Heart right ventricle (tissue), 16 donors: Measurements from ENCODE around the gene OSBPL3. TPM values are rescaled to one million over a fixed set of nuclear protein-coding genes. Genes with fewer than 3 reads are reported as not detected.

Source experiments
- ATAC-seq, 8 donors: fragments of 200-7000 bp; cut with Tn5 transposase; one replicate each; pipeline ENCODE4 v1.9.1; 2020; ENCODE audit warnings: mild to moderate bottlenecking in 8 of 8, moderate library complexity in 8 of 8, moderate number of reproducible peaks in 1 of 8
- DNase-seq, 2 donors: peaks; one replicate each; pipeline ENCODE4 v3.0.0-alpha.2; 2020
- H3K27ac ChIP-seq, 10 donors: fragments of 200-600 bp; sonication (generic) in 2 of 10; one replicate each; pipeline versions ENCODE4 v1.5.0 to v1.8.0; 2020 to 2022; ENCODE audit warnings: mild to moderate bottlenecking in 3 of 10
- H3K27me3 ChIP-seq, 7 donors: fragments of 200-600 bp; one replicate each; pipeline ENCODE4 v1.8.0; 2021 to 2022; ENCODE audit warnings: mild to moderate bottlenecking in 2 of 7
- H3K36me3 ChIP-seq, 9 donors: fragments of 200-600 bp; sonication (generic) in 1 of 9; one replicate each; pipeline versions ENCODE4 v1.5.0 to v1.8.0; 2020 to 2022; ENCODE audit warnings: mild to moderate bottlenecking in 2 of 9
- H3K4me1 ChIP-seq, 9 donors: fragments of 200-600 bp; sonication (generic) in 1 of 9; one replicate each; pipeline versions ENCODE4 v1.5.0 to v1.8.0; 2020 to 2022; ENCODE audit warnings: mild to moderate bottlenecking in 4 of 9
- H3K4me3 ChIP-seq, 10 donors: fragments of 200-600 bp; sonication (generic) in 2 of 10; one replicate each; pipeline versions ENCODE4 v1.5.0 to v1.8.0; 2020 to 2022; ENCODE audit warnings: mild to moderate bottlenecking in 7 of 10, moderate library complexity in 2 of 10
- H3K9me3 ChIP-seq, 11 donors: fragments of 200-600 bp in 10 of 11; sonication (generic) in 2 of 11; one replicate each; pipeline versions ENCODE4 v1.5.0 to v1.8.0; 2013 to 2022; ENCODE audit warnings: mild to moderate bottlenecking in 2 of 11, control low read depth in 1 of 11, moderate library complexity in 1 of 11
- CTCF ChIP-seq, 9 donors: fragments of 200-600 bp; sonication (generic) in 2 of 9; IDR thresholded peaks; one replicate each; pipeline versions ENCODE4 v1.5.0 to v1.8.0; 2021 to 2022; ENCODE audit warnings: antibody characterized with exemption in 9 of 9, mild to moderate bottlenecking in 5 of 9, moderate library complexity in 1 of 9
- whole genome bisulfite sequencing, 2 donors: extraction: QIAGEN DNeasy Blood & Tissue Kit; methylation state at CpG; one replicate each; pipeline ENCODE4 v1.1.7; 2013; ENCODE audit warnings: inconsistent platforms in 1 of 2; 5-methylcytosine and 5-hydroxymethylcytosine counted together
- intact Hi-C, 10 donors: fragments of 100-400 bp; cut with DNase I; formaldehyde crosslinking; loops; one replicate each; pipeline versions ENCODE4 v1.11.1 to v1.14.2; 2022
- polyA plus RNA-seq, 2 donors: library from polyadenylated mRNA; stranded (reverse); fragments of 200-250 nt; gene quantifications; one replicate each; pipeline ENCODE4 v1.2.3, GENCODE V29; 2013
- total RNA-seq, 10 donors: library from RNA; stranded (reverse); fragmentation: NEBNext Ultra II Directional in 3 of 10; extraction: Animal tissue kit (Norgen Biotek cat#: 25700) in 3 of 10; gene quantifications; one replicate each; pipeline versions ENCODE4 v1.2.1 to v1.2.4, GENCODE V29; 2021 to 2023
- donor health status: Arrhythmogenic right ventricular cardiomyopathy.
- donor health status: ischemic (EF 13 %, LVEDD 7.1; RV severe dilation, severe dysfunction).
- donor health status: healthy with polysubstance abuse.
- donor health status: DM: no; HTN: yes; CAD: no.
- donor health status: DM: no; HTN: no; CAD: no.
- donor health status: ischemic (EF 25% LVEDD 6.9; RV normal size, moderate dysfunction).
- donor health status: ischemic (EF 25% LVEDD 5.7; RV mildly dilated, moderate dysfunction).
- donor health status: healthy.
- donor health status: DM: yes; HTN: yes; CAD: no.
- donor health status: Ischemic cardiomyopathy.
- donor health status: ischemic (EF 35%, LVEDD 5.7; RV mildly dilated, moderate dysfunction).
- donor health status: nonischemic (EF 11% LVEDD 7.7; RV severe dilation, severe dysfunction).
- donor health status: DM: yes; HTN: yes; CAD: no.
- donor health status: PGD.
- donor health status: ischemic (EF 29% LVEDD 5.4; RV normal size, mild dysfunction).
- donor health status: nonischemic (EF 23%, LVEDD 6.1; RV moderate dilation, normal function).

Gene OSBPL3
- total and polyA plus RNA-seq, 12 donors: 1.2 to 10.6 (median 3.5) TPM

GRCh38 chr7:24816868-24817267, 163.1 kb downstream of the OSBPL3 start:
- DNase-seq (no peak), ATAC-seq (no peak)
- H3K4me1 ChIP-seq: peaks cover 0 to 21% (median 9%) of the 10 kb centered on the region in 9 donors
- 92 to 96% methylated on average over 3 of the region's 3 CpGs for WGBS, 2 donors
- TF ChIP-seq CTCF (IDR thresholded peaks at IDR 0.05): no peak
- H3K36me3 ChIP-seq: peaks cover 0 to 43% (median 0%) of the 10 kb centered on the region in 9 donors
- no peak overlapping the region for H3K4me3 ChIP-seq
- no peaks in the 10 kb centered on the region for H3K9me3 ChIP-seq
- H3K27ac ChIP-seq: no peak overlapping the region
- intact Hi-C loops: loop anchor here in 4 of 10 donors (2.0 to 10.0 kb wide), 5 partner anchors 158 to 278 kb away; no protein-coding TSS in a partner anchor
- no peaks in the 10 kb centered on the region for H3K27me3 ChIP-seq

- ATAC-seq (peak in 7 of 8 donors; percentile 74 to 85 (median 83)), DNase-seq (peak; percentile 33 to 34)
- Histone ChIP-seq H3K4me1 (no peaks in the 10 kb centered on the region), H3K36me3 (peaks cover 0 to 61% (median 0%) of the 10 kb centered on the region in 9 donors), H3K27ac (no peak overlapping the region), H3K27me3 (no peaks in the 10 kb centered on the region), H3K4me3 (no peak overlapping the region), H3K9me3 (no peaks in the 10 kb centered on the region)
- TF ChIP-seq CTCF (IDR thresholded peaks at IDR 0.05): peak; percentile 82 to 93 (median 92)
- WGBS, 2 donors: 59 to 68% methylated on average over 4 of the region's 4 CpGs
- intact Hi-C loops: loop anchor here in 8 of 10 donors (2.0 to 10.0 kb wide), 9 partner anchors 162 to 285 kb away; no protein-coding TSS in a partner anchor
Measured at GRCh38 chr7:24812305-24812945, 167.6 kb downstream of the OSBPL3 start.

GRCh38 chr7:24808518-24808917, 171.5 kb downstream of the OSBPL3 start:
- Histone ChIP-seq H3K27ac (no peak overlapping the region), H3K9me3 (no peaks in the 10 kb centered on the region), H3K36me3 (peaks cover 0 to 63% (median 0%) of the 10 kb centered on the region in 9 donors), H3K4me1 (no peaks in the 10 kb centered on the region), H3K27me3 (no peaks in the 10 kb centered on the region), H3K4me3 (no peak overlapping the region)
- WGBS, 2 donors: 88 to 91% methylated on average over 6 of the region's 6 CpGs
- intact Hi-C loops: no loop called here
- no peak for DNase-seq
- ATAC-seq: no peak
- TF ChIP-seq CTCF (IDR thresholded peaks at IDR 0.05): no peak

- ATAC-seq: no peak
- intact Hi-C loops: no loop called here
- 93 to 94% methylated on average over 5 of the region's 5 CpGs for WGBS, 2 donors
Measured at GRCh38 chr7:24802300-24802699, 177.7 kb downstream of the OSBPL3 start.

More at GRCh38 chr7:24802300-24802699, 177.7 kb downstream of the OSBPL3 start:
- Histone ChIP-seq H3K4me3 (no peak overlapping the region), H3K27me3 (no peaks in the 10 kb centered on the region), H3K27ac (no peak overlapping the region), H3K36me3 (peaks cover 0 to 59% (median 0%) of the 10 kb centered on the region in 9 donors), H3K4me1 (no peaks in the 10 kb centered on the region), H3K9me3 (no peaks in the 10 kb centered on the region)
- no peak for DNase-seq
- TF ChIP-seq CTCF (IDR thresholded peaks at IDR 0.05): no peak
